ENCODE measurements around the gene PCMT1.

- no peak for TF ChIP-seq CTCF (IDR thresholded peaks at IDR 0.05)
- TF ChIP-seq POLR2A (IDR thresholded peaks at IDR 0.05) = no peak
Measured at GRCh38 chr6:149859368-149859767, 109.8 kb downstream of the PCMT1 start.
